ENCODE measurements around the gene GLG1. TPM values are rescaled to one million over a fixed set of nuclear protein-coding genes. Genes with fewer than 3 reads are reported as not detected.

The GLG1 gene
- total RNA-seq, 6 experiments from 2014 or later = 42.4 to 65.1 (median 44.7) TPM

GRCh38 chr16:74626741-74627416 lies 20.0 kb upstream of the GLG1 start:
- intact Hi-C loops (cut with DNase I) = loop anchor here in 1 of 2 donors (10.0 kb wide), 1 partner anchor 172 kb away; no protein-coding TSS in a partner anchor
- TF ChIP-seq CTCF (IDR thresholded peaks at IDR 0.05) (no peak), POLR2A (IDR thresholded peaks at IDR 0.05) (no peak)
- ATAC-seq (peak in 1 of 4 donors; percentile 4), DNase-seq (no peak)
- Histone ChIP-seq H3K27me3 (no peaks in the 10 kb centered on the region), H3K4me3 (no peak overlapping the region), H3K9me3 (no peaks in the 10 kb centered on the region), H3K27ac (peak overlapping the region; percentile 52 to 95 (median 94)), H3K4me1 (peaks cover 0 to 52% (median 14%) of the 10 kb centered on the region in 4 donors), H3K36me3 (peaks cover 0 to 35% (median 6%) of the 10 kb centered on the region in 4 donors)
- 30% methylated on average over 1 of the region's 1 CpG for WGBS (ENCODE audit: insufficient coverage, low coverage, low lambda C conversion rate, missing lambda C conversion rate)

GRCh38 chr16:74625500-74626350 lies 18.8 kb upstream of the GLG1 start:
- 74% methylated on average over 11 of the region's 14 CpGs for WGBS (ENCODE audit: insufficient coverage, low coverage, low lambda C conversion rate, missing lambda C conversion rate)
- TF ChIP-seq CTCF (IDR thresholded peaks at IDR 0.05) (no peak), POLR2A (IDR thresholded peaks at IDR 0.05) (no peak)
- intact Hi-C loops (cut with DNase I) = loop anchor here in 1 of 2 donors (10.0 kb wide), 1 partner anchor 171 kb away; no protein-coding TSS in a partner anchor
- peak in 1 of 3 donors; percentile 63 for DNase-seq
- H3K36me3 ChIP-seq = peaks cover 0 to 27% (median 4%) of the 10 kb centered on the region in 4 donors
- H3K9me3 ChIP-seq = no peaks in the 10 kb centered on the region
- ATAC-seq = peak; percentile 37 to 66 (median 42)
- H3K27me3 ChIP-seq = no peaks in the 10 kb centered on the region
- no peak overlapping the region for H3K4me3 ChIP-seq
- H3K4me1 ChIP-seq = peaks cover 0 to 52% (median 14%) of the 10 kb centered on the region in 4 donors
- H3K27ac ChIP-seq = peak overlapping the region in 2 of 3 donors; percentile 49 to 95

- peaks cover 0 to 44% (median 14%) of the 10 kb centered on the region in 4 donors for H3K4me1 ChIP-seq
- H3K4me3 ChIP-seq = no peak overlapping the region
- TF ChIP-seq CTCF (IDR thresholded peaks at IDR 0.05) (no peak), POLR2A (IDR thresholded peaks at IDR 0.05) (no peak)
- H3K9me3 ChIP-seq = no peaks in the 10 kb centered on the region
- H3K27me3 ChIP-seq = no peaks in the 10 kb centered on the region
- 49% methylated on average over 6 of the region's 6 CpGs for WGBS (ENCODE audit: insufficient coverage, low coverage, low lambda C conversion rate, missing lambda C conversion rate)
- no peak for DNase-seq
- H3K36me3 ChIP-seq = peaks cover 0 to 17% (median 2%) of the 10 kb centered on the region in 4 donors
- H3K27ac ChIP-seq = no peak overlapping the region
- intact Hi-C loops (cut with DNase I) = loop anchor here in 1 of 2 donors (10.0 kb wide), 1 partner anchor 169 kb away; no protein-coding TSS in a partner anchor
- no peak for ATAC-seq
Observed at GRCh38 chr16:74623839-74624235, 16.9 kb upstream of the GLG1 start.

GRCh38 chr16:74623214-74623838 lies 16.4 kb upstream of the GLG1 start:
- no peak for DNase-seq
- no peaks in the 10 kb centered on the region for H3K9me3 ChIP-seq
- 25% methylated on average over 4 of the region's 4 CpGs for WGBS (ENCODE audit: insufficient coverage, low coverage, low lambda C conversion rate, missing lambda C conversion rate)
- H3K4me1 ChIP-seq = peaks cover 0 to 39% (median 13%) of the 10 kb centered on the region in 4 donors
- TF ChIP-seq CTCF (IDR thresholded peaks at IDR 0.05) (peak; percentile 56 to 69 (median 63)), POLR2A (IDR thresholded peaks at IDR 0.05) (no peak)
- intact Hi-C loops (cut with DNase I) = loop anchor here in 1 of 2 donors (10.0 kb wide), 1 partner anchor 169 kb away; no protein-coding TSS in a partner anchor
- H3K36me3 ChIP-seq = peaks cover 0 to 17% (median 2%) of the 10 kb centered on the region in 4 donors
- no peak overlapping the region for H3K27ac ChIP-seq
- H3K27me3 ChIP-seq = no peaks in the 10 kb centered on the region
- peak; percentile 23 to 34 (median 28) for ATAC-seq
- no peak overlapping the region for H3K4me3 ChIP-seq

All from right lobe of liver (tissue), 6 donors.